Measurements from ENCODE around the gene SCYGR6. TPM values are rescaled to one million over a fixed set of nuclear protein-coding genes. Genes with fewer than 3 reads are reported as not detected.
A peak's percentile ranks its signal among the peaks of the same experiment; 100 is the strongest.
"Not testable (repeated sequence)": the region's sequence is repeated elsewhere in the genome, so short reads cannot be mapped to it uniquely, and the experiment has no call there.

SCYGR6 gene
- total RNA-seq, 1 donor from 2014 or later = not detected

DNA sequence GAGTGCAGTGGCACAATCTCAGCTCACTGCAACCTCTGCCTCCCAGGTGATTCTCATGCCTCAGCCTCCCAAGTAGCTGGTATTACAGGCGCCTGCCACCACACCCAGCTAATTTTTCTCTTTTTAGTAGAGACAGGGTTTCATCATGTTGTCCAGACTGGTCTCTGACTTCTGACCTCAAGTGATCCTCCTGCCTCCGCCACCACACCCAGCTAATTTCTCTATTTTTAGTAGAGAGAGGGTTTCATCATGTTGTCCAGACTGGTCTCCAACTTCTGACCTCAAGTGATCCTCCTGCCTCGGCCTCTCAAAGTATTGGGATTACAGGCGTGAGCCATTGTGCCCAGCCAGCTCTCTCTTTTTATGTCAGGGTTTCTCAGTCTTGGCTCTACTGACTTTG lies 31.7 kb upstream of the SCYGR6 start:
- not testable (repeated sequence) for H3K36me3 ChIP-seq (ENCODE audit: control insufficient read depth in 3 of 3, insufficient read depth in 3 of 3, low read length in 3 of 3); H3K9ac ChIP-seq (ENCODE audit: low read depth in 1 of 3, low read length in 3 of 3); H3K27me3 ChIP-seq (ENCODE audit: control insufficient read depth in 3 of 3, insufficient read depth in 3 of 3, low read length in 3 of 3); H3K9me3 ChIP-seq (ENCODE audit: control insufficient read depth in 3 of 3, low read length in 3 of 3); H3K4me3 ChIP-seq (ENCODE audit: low read length in 3 of 3); H3K27ac ChIP-seq (ENCODE audit: low read depth, low read length); H3K4me1 ChIP-seq (ENCODE audit: control insufficient read depth in 3 of 3, insufficient read depth in 3 of 3, low read length in 3 of 3)

DNA sequence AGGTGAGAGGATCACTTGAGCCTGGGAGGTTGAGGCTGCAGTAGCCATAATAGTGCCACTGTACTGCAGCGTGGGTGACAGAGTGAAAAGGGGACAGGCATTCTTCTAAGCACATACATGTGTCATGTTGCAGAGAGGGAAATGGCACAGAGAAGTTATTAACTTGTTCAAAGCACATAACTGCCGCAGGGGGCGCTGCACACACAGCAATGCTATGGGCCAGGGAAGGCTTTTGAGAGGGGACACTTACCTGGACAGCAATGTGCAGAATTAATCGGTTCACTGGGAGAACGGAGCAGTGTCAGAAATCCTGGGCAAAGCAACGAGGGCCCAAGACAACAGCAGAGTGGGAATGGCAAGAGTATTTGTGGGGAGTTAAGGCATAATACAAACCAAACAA lies 23.5 kb upstream of the SCYGR6 start:
- no peak overlapping the region for H3K4me3 ChIP-seq (ENCODE audit: low read length in 3 of 3)
- H3K4me1 ChIP-seq (ENCODE audit: control insufficient read depth in 3 of 3, insufficient read depth in 3 of 3, low read length in 3 of 3) = no peaks in the 10 kb centered on the region
- H3K27ac ChIP-seq (ENCODE audit: low read depth, low read length) = no peak overlapping the region
- no peaks in the 10 kb centered on the region for H3K36me3 ChIP-seq (ENCODE audit: control insufficient read depth in 3 of 3, insufficient read depth in 3 of 3, low read length in 3 of 3)
- no peaks in the 10 kb centered on the region for H3K9me3 ChIP-seq (ENCODE audit: control insufficient read depth in 3 of 3, low read length in 3 of 3)
- H3K9ac ChIP-seq (ENCODE audit: low read depth in 1 of 3, low read length in 3 of 3) = no peak overlapping the region
- H3K27me3 ChIP-seq (ENCODE audit: control insufficient read depth in 3 of 3, insufficient read depth in 3 of 3, low read length in 3 of 3) = no peaks in the 10 kb centered on the region

DNA sequence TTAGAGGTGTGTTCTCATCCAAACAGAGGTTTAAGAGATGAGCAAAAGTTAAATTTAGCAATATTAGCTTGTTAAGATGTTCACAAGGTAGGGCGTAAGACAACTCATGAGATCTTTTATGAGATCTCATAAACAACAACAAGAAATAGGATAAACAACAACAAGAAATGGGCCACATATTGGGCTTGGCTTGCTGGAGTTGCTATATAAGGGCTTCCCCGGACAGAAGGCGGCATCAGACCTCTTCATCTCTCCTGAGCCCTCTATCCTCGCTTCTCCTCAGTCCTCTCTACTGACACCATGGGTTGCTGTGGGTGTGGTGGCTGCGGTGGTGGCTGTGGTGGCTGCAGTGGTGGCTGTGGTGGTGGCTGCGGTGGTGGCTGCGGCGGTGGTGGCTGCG lies 21.0 kb upstream of the SCYGR6 start, which contains the start of gene SCYGR8:
Gene SCYGR8, plus strand, starts transcription at position 301 of the 400 bp plus-strand sequence. Its CDS starts 0 bp downstream, at position 301.
- no peaks in the 10 kb centered on the region for H3K27me3 ChIP-seq (ENCODE audit: control insufficient read depth in 3 of 3, insufficient read depth in 3 of 3, low read length in 3 of 3)
- no peak within 1 kb of the TSS for H3K27ac ChIP-seq (ENCODE audit: low read depth, low read length)
- H3K4me1 ChIP-seq (ENCODE audit: control insufficient read depth in 3 of 3, insufficient read depth in 3 of 3, low read length in 3 of 3) = no peaks in the 10 kb centered on the region
- H3K4me3 ChIP-seq (ENCODE audit: low read length in 3 of 3) = no peak within 1 kb of the TSS
- H3K9me3 ChIP-seq (ENCODE audit: control insufficient read depth in 3 of 3, low read length in 3 of 3) = no peaks in the 10 kb centered on the region
- no peak within 1 kb of the TSS for H3K9ac ChIP-seq (ENCODE audit: low read depth in 1 of 3, low read length in 3 of 3)
- no peaks in the 10 kb centered on the region for H3K36me3 ChIP-seq (ENCODE audit: control insufficient read depth in 3 of 3, insufficient read depth in 3 of 3, low read length in 3 of 3)

DNA sequence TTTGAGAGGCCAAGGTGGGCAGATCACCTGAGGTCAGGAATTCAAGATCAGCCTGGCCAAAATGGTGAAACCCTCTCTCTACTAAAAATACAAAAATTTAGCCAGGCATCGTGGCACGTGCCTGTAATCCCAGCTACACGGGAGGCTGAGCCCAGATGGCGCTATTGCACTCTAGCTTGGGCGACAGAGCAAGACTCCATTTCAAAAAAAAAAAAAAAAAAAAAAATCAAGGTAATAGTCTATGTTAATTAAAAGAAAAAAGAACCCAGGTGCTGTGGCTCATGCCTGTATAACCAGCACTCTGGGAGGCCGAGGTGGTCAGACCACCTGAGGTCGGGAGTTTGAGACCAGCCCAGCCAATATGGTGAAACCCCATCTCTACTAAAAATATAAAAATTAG lies 16.1 kb upstream of the SCYGR6 start:
- not testable (repeated sequence) for H3K36me3 ChIP-seq (ENCODE audit: control insufficient read depth in 3 of 3, insufficient read depth in 3 of 3, low read length in 3 of 3); H3K4me1 ChIP-seq (ENCODE audit: control insufficient read depth in 3 of 3, insufficient read depth in 3 of 3, low read length in 3 of 3); H3K9me3 ChIP-seq (ENCODE audit: control insufficient read depth in 3 of 3, low read length in 3 of 3); H3K27ac ChIP-seq (ENCODE audit: low read depth, low read length); H3K27me3 ChIP-seq (ENCODE audit: control insufficient read depth in 3 of 3, insufficient read depth in 3 of 3, low read length in 3 of 3); H3K9ac ChIP-seq (ENCODE audit: low read depth in 1 of 3, low read length in 3 of 3); H3K4me3 ChIP-seq (ENCODE audit: low read length in 3 of 3)

DNA sequence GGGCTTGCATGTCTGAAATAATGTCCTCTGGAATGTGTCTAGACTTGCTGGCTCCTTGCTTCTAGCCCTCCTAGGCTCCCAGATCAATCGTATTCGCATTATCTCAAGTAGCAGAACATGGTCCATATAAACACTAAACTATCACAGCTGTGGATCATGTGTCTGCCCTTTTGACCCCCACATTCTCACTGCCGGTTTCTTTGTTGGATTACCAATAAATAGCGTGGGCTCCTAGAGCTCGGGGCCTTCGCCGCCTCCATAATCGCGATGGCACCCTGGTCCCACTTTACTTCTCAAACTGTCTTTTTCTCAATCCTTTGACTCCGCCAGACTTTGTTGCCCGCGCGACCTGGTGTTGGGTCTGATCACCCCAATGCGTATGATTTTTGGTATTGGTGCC lies 14.8 kb upstream of the SCYGR6 start:
- Histone ChIP-seq H3K27me3 (ENCODE audit: control insufficient read depth in 3 of 3, insufficient read depth in 3 of 3, low read length in 3 of 3) (no peaks in the 10 kb centered on the region), H3K36me3 (ENCODE audit: control insufficient read depth in 3 of 3, insufficient read depth in 3 of 3, low read length in 3 of 3) (no peaks in the 10 kb centered on the region)

DNA sequence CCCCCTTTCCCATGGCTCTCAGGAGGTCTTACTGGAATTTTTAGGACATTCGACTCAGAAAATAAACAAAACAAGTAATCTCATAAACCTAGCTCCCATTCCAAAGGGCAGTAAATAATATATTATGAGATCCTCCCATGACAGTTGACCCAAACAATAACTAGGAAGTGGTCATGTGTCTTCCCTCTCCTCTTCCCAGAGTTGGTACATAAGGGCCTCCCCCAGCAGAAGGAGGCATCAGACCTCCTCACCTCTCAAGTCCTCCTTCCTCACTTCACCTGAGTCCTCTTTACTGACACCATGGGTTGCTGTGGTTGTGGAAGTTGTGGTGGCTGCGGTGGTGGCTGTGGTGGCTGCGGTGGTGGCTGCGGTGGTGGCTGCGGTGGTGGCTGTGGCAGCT lies 3.5 kb upstream of the SCYGR6 start, which contains the start of gene SCYGR7:
Gene SCYGR7, plus strand, starts transcription at position 301 of the 400 bp plus-strand sequence. Its CDS starts 0 bp downstream, at position 301.
- peaks cover 0 to 3% (median 0%) of the 10 kb centered on the region in 3 donors for H3K27me3 ChIP-seq (ENCODE audit: control insufficient read depth in 3 of 3, insufficient read depth in 3 of 3, low read length in 3 of 3)
- H3K9ac ChIP-seq (ENCODE audit: low read depth in 1 of 3, low read length in 3 of 3) = no peak within 1 kb of the TSS
- H3K36me3 ChIP-seq (ENCODE audit: control insufficient read depth in 3 of 3, insufficient read depth in 3 of 3, low read length in 3 of 3) = no peaks in the 10 kb centered on the region
- no peak within 1 kb of the TSS for H3K27ac ChIP-seq (ENCODE audit: low read depth, low read length)
- H3K9me3 ChIP-seq (ENCODE audit: control insufficient read depth in 3 of 3, low read length in 3 of 3) = no peaks in the 10 kb centered on the region
- no peak within 1 kb of the TSS for H3K4me3 ChIP-seq (ENCODE audit: low read length in 3 of 3)
- no peaks in the 10 kb centered on the region for H3K4me1 ChIP-seq (ENCODE audit: control insufficient read depth in 3 of 3, insufficient read depth in 3 of 3, low read length in 3 of 3)

More for the DNA sequence above, 14.8 kb upstream of the SCYGR6 start:
- Histone ChIP-seq H3K27ac (ENCODE audit: low read depth, low read length) (no peak overlapping the region), H3K9me3 (ENCODE audit: control insufficient read depth in 3 of 3, low read length in 3 of 3) (no peaks in the 10 kb centered on the region), H3K4me1 (ENCODE audit: control insufficient read depth in 3 of 3, insufficient read depth in 3 of 3, low read length in 3 of 3) (no peaks in the 10 kb centered on the region), H3K4me3 (ENCODE audit: low read length in 3 of 3) (no peak overlapping the region), H3K9ac (ENCODE audit: low read depth in 1 of 3, low read length in 3 of 3) (no peak overlapping the region)

DNA sequence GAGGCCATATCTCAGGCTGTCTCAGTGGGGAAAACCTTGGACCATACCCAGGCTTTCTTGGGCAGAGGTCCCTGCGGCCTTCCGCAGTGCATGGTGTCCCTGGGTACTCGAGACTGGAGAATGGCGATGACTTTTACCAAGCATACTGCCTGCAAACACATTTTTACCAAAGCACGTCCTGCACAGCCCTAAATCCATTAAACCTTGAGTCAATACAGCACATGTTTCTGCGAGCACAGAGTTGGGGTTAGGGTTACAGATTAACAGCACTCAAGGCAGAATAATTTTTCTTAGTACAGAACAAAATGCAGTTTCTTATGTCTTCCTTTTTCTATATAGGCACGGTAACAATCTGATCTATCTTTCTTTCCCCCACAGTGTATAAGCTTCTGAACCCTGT lies 1.7 kb downstream of the SCYGR6 start:
- not testable (repeated sequence) for H3K9me3 ChIP-seq (ENCODE audit: control insufficient read depth in 3 of 3, low read length in 3 of 3); H3K27ac ChIP-seq (ENCODE audit: low read depth, low read length); H3K4me1 ChIP-seq (ENCODE audit: control insufficient read depth in 3 of 3, insufficient read depth in 3 of 3, low read length in 3 of 3); H3K36me3 ChIP-seq (ENCODE audit: control insufficient read depth in 3 of 3, insufficient read depth in 3 of 3, low read length in 3 of 3); H3K27me3 ChIP-seq (ENCODE audit: control insufficient read depth in 3 of 3, insufficient read depth in 3 of 3, low read length in 3 of 3); H3K9ac ChIP-seq (ENCODE audit: low read depth in 1 of 3, low read length in 3 of 3); H3K4me3 ChIP-seq (ENCODE audit: low read length in 3 of 3)

DNA sequence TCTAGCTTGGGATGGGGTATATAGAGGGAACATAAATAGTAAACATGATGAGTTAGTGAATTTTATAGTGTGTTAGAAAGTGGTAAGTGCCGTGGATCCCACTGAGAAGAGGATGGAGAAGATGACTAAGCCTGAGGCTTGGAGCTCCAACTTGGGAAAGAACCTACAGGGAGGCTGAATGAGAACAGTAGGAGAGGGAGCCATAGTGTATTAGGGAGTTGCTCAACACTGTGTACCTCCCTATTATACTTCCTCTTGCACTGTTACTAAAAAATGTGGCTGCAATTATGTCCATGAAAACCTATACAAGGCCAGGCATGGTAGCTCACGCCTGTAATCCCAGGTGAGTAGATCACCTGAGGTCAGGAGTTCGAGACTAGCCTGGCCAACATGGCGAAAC lies 3.9 kb downstream of the SCYGR6 start:
- Histone ChIP-seq H3K4me1 (ENCODE audit: control insufficient read depth in 3 of 3, insufficient read depth in 3 of 3, low read length in 3 of 3) (no peaks in the 10 kb centered on the region), H3K27ac (ENCODE audit: low read depth, low read length) (no peak overlapping the region), H3K9ac (ENCODE audit: low read depth in 1 of 3, low read length in 3 of 3) (no peak overlapping the region), H3K9me3 (ENCODE audit: control insufficient read depth in 3 of 3, low read length in 3 of 3) (no peaks in the 10 kb centered on the region), H3K27me3 (ENCODE audit: control insufficient read depth in 3 of 3, insufficient read depth in 3 of 3, low read length in 3 of 3) (peaks cover 0 to 7% (median 6%) of the 10 kb centered on the region in 3 donors), H3K36me3 (ENCODE audit: control insufficient read depth in 3 of 3, insufficient read depth in 3 of 3, low read length in 3 of 3) (no peaks in the 10 kb centered on the region), H3K4me3 (ENCODE audit: low read length in 3 of 3) (no peak overlapping the region)

DNA sequence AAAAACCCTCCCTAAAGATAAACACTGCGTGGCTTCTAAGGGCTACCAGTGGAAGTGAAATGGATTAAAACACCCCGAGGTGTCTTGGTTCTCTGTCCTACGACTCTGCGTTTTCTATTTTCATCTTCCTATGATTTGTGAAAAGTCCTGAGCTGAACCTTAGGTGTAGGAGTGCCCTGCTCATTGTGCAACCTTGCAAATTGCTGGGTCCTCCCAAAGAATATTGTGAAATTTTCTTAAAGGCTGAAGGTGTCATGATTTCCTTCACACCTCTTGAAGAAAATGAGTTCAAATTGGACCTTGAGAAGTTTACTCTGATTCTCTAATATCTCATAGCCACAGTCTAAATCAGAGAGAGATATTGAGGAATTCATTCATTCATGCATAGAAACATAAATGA lies 4.9 kb downstream of the SCYGR6 start:
- Histone ChIP-seq H3K27me3 (ENCODE audit: control insufficient read depth in 3 of 3, insufficient read depth in 3 of 3, low read length in 3 of 3) (peaks cover 0 to 7% (median 6%) of the 10 kb centered on the region in 3 donors), H3K4me3 (ENCODE audit: low read length in 3 of 3) (no peak overlapping the region), H3K9me3 (ENCODE audit: control insufficient read depth in 3 of 3, low read length in 3 of 3) (no peaks in the 10 kb centered on the region), H3K9ac (ENCODE audit: low read depth in 1 of 3, low read length in 3 of 3) (no peak overlapping the region), H3K27ac (ENCODE audit: low read depth, low read length) (no peak overlapping the region), H3K36me3 (ENCODE audit: control insufficient read depth in 3 of 3, insufficient read depth in 3 of 3, low read length in 3 of 3) (no peaks in the 10 kb centered on the region), H3K4me1 (ENCODE audit: control insufficient read depth in 3 of 3, insufficient read depth in 3 of 3, low read length in 3 of 3) (no peaks in the 10 kb centered on the region)

DNA sequence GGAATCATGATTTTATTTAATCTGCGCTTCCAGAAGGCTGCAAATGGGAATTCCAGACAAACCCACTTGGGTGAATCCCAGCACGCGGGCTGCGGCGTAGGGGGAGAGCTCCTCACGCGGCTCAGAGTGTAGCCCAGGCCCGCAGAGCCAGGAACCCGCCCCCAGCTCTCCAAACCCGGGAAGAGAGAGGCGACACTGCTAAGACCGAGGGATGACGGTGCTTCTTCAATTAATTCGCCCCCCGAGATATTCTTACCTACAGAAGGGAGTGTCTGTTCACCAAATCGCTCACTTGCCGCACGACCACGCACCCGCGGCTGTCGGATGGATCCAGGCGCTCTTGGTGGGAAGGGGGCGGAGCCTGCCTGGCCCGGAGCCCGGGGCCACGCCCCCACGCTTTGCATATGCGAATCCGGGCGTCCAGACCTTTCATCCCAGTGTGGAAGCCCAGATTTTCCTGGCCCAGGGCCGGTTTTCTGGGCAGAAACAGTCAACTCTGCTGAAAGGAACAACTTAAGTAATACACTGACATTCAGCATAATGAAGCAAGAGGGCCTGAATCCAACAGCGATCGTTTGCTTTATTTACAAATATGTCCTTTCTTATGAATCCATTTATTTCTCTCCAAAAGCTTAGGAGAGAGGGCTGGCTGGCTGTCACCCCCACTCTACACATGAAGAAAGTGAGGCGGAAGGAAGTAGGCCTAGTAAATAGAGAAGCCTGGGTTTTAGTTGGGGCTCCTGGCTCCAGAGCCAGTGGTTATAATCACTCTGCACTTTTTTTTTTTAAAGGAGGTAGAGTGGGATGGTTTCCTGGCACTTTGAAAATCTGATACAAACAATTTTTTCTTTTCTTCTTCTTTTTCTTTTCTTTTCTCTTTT lies 6.6 kb downstream of the SCYGR6 start, which contains the start of gene SLC19A3:
Gene SLC19A3, minus strand, starts transcription at position 342 of the 881 bp plus-strand sequence. CDS start 15,710 bp downstream, outside the sequence.
- no peaks in the 10 kb centered on the region for H3K9me3 ChIP-seq (ENCODE audit: control insufficient read depth in 3 of 3, low read length in 3 of 3)
- peak within 1 kb of the TSS; percentile 33 to 57 (median 45) for H3K4me3 ChIP-seq (ENCODE audit: low read length in 3 of 3)
- H3K27me3 ChIP-seq (ENCODE audit: control insufficient read depth in 3 of 3, insufficient read depth in 3 of 3, low read length in 3 of 3) = peaks cover 0 to 7% (median 4%) of the 10 kb centered on the region in 3 donors
- no peaks in the 10 kb centered on the region for H3K4me1 ChIP-seq (ENCODE audit: control insufficient read depth in 3 of 3, insufficient read depth in 3 of 3, low read length in 3 of 3)
- no peaks in the 10 kb centered on the region for H3K36me3 ChIP-seq (ENCODE audit: control insufficient read depth in 3 of 3, insufficient read depth in 3 of 3, low read length in 3 of 3)
- H3K27ac ChIP-seq (ENCODE audit: low read depth, low read length) = peak within 1 kb of the TSS; percentile 40
- peak within 1 kb of the TSS in 1 of 3 donors; percentile 32 for H3K9ac ChIP-seq (ENCODE audit: low read depth in 1 of 3, low read length in 3 of 3)

All from skeletal muscle tissue (tissue), 4 donors.